H1 (cell line): ENCODE data around the gene BRSK2. TPM values are rescaled to one million over a fixed set of nuclear protein-coding genes. Genes with fewer than 3 reads are reported as not detected.

Experiments
- CTCF ChIA-PET: fragments of 300-600 bp; sonication (Branson Sonifier 250); formaldehyde crosslinking; loops from one replicate; lab custom pipeline; 2021; ENCODE audit not compliant: partially characterized antibody; lab: Charles Lee
- POLR2A ChIA-PET: fragments of 300-600 bp; sonication (Branson Sonifier 250); formaldehyde crosslinking; loops from one replicate; lab custom pipeline; 2021; ENCODE audit warnings: inconsistent platforms; ENCODE audit not compliant: partially characterized antibody; lab: Charles Lee
- DNase-seq, 2 experiments: peaks; one replicate each; pipeline versions ENCODE4 v3.0.0 to v3.0.0-alpha.2; 2010 to 2022; ENCODE audit warnings: low spot score in 2 of 2, low read depth in 1 of 2, mixed read lengths in 1 of 2
- FAIRE-seq: peaks from 2 replicates; lab custom pipeline; 2011; peaks lifted over from hg19 to GRCh38; lab: Jason Lieb, UNC
- H2AFZ ChIP-seq: 2 replicates; pipeline ENCODE4 v1.8.1; 2012; ENCODE audit warnings: low read length, inconsistent platforms
- H2AK5ac ChIP-seq: 2 replicates; pipeline ENCODE4 v1.6.1; 2013; ENCODE audit warnings: low read depth, low read length
- H2BK120ac ChIP-seq: replicated peaks from 2 replicates; pipeline ENCODE3; 2013; ENCODE audit warnings: low read depth, low read length, inconsistent platforms
- H2BK12ac ChIP-seq: 2 replicates; pipeline ENCODE4 v1.6.1; 2013; ENCODE audit warnings: low read depth, low read length
- H2BK15ac ChIP-seq: 2 replicates; pipeline ENCODE4 v1.6.1; 2013; ENCODE audit warnings: low read length
- H2BK20ac ChIP-seq: 2 replicates; pipeline ENCODE4 v1.6.1; 2013; ENCODE audit warnings: low read length
- H2BK5ac ChIP-seq: 2 replicates; pipeline ENCODE4 v1.6.1; 2013; ENCODE audit warnings: low read depth, low read length
- H3K14ac ChIP-seq: 2 replicates; pipeline ENCODE4 v1.6.1; 2013; ENCODE audit warnings: inconsistent platforms; ENCODE audit not compliant: insufficient read length
- H3K18ac ChIP-seq: 2 replicates; pipeline ENCODE4 v1.6.1; 2013; ENCODE audit warnings: low read length; ENCODE audit errors: extremely low read depth
- H3K23ac ChIP-seq: 2 replicates; pipeline ENCODE4 v1.6.1; 2013; ENCODE audit warnings: inconsistent platforms; ENCODE audit not compliant: insufficient read length
- H3K23me2 ChIP-seq: 2 replicates; pipeline ENCODE4 v1.6.1; 2013; ENCODE audit warnings: low read depth, low read length
- H3K27ac ChIP-seq: 2 replicates; pipeline ENCODE4 v1.6.1; 2011; ENCODE audit warnings: low read depth, low read length, inconsistent platforms
- H3K27me3 ChIP-seq, 4 experiments: replicated peaks in 1 of 4; 1 replicate in 1 of 4; 2 replicates in 3 of 4; pipeline versions ENCODE4 v1.6.1 to v1.8.1; 2011 to 2013; ENCODE audit warnings: low read length in 3 of 4, mild to moderate bottlenecking in 3 of 4, inconsistent platforms in 2 of 4, mixed read lengths in 2 of 4, moderate library complexity in 1 of 4; ENCODE audit not compliant: control insufficient read depth in 3 of 4, insufficient read depth in 3 of 4; ENCODE audit errors: extremely low read depth in 1 of 4
- H3K36me3 ChIP-seq, 4 experiments: 2 replicates each; pipeline versions ENCODE4 v1.6.1 to v1.8.1; 2011 to 2013; ENCODE audit warnings: mild to moderate bottlenecking in 4 of 4, low read length in 3 of 4, moderate library complexity in 2 of 4, control low read depth in 1 of 4, inconsistent platforms in 1 of 4; ENCODE audit not compliant: insufficient read depth in 4 of 4, control insufficient read depth in 2 of 4
- H3K4ac ChIP-seq: replicated peaks from 2 replicates; pipeline ENCODE3; 2013; ENCODE audit warnings: low read length, low read depth, mixed read lengths, inconsistent platforms; ENCODE audit not compliant: insufficient read length
- H3K4me1 ChIP-seq, 4 experiments: replicated peaks in 1 of 4; 1 replicate in 1 of 4; 2 replicates in 3 of 4; pipeline versions ENCODE4 v1.6.1 to v1.8.1; 2011 to 2013; ENCODE audit warnings: low read length in 3 of 4, inconsistent platforms in 2 of 4, mixed read lengths in 1 of 4; ENCODE audit not compliant: insufficient read depth in 4 of 4, control insufficient read depth in 3 of 4
- H3K4me2 ChIP-seq, 2 experiments: 2 replicates each; pipeline versions ENCODE4 v1.6.1 to v1.8.1; 2011 to 2013; ENCODE audit warnings: low read depth in 2 of 2, low read length in 2 of 2, control low read depth in 1 of 2, inconsistent platforms in 1 of 2, mild to moderate bottlenecking in 1 of 2; ENCODE audit not compliant: insufficient read depth in 1 of 2
- H3K4me3 ChIP-seq, 4 experiments: fragments of 200-600, 300-600 bp in 1 of 4; sonication (generic), shearing (Covaris generic), sonication (Bioruptor Twin) in 1 of 4; 2 replicates each; pipeline versions ENCODE4 v1.5.1 to v1.8.1; 2011 to 2016; ENCODE audit warnings: low read length in 4 of 4, low read depth in 3 of 4, control low read depth in 2 of 4, inconsistent platforms in 2 of 4, mild to moderate bottlenecking in 2 of 4, mixed read lengths in 1 of 4, moderate library complexity in 1 of 4; ENCODE audit not compliant: insufficient read depth in 2 of 4; ENCODE audit errors: extremely low read depth in 1 of 4
- H3K56ac ChIP-seq: replicated peaks from 2 replicates; pipeline ENCODE3; 2013; ENCODE audit warnings: low read depth, mild to moderate bottlenecking, mixed read lengths, low read length, inconsistent platforms; ENCODE audit not compliant: insufficient read length
- H3K79me1 ChIP-seq: 2 replicates; pipeline ENCODE4 v1.6.1; 2013; ENCODE audit warnings: low read depth, low read length, control low read depth
- H3K79me2 ChIP-seq, 2 experiments: 2 replicates each; pipeline versions ENCODE4 v1.6.1 to v1.8.1; 2012 to 2013; ENCODE audit warnings: low read length in 2 of 2, mild to moderate bottlenecking in 2 of 2, inconsistent platforms in 1 of 2; ENCODE audit not compliant: insufficient read depth in 2 of 2, control insufficient read depth in 1 of 2
- H3K9ac ChIP-seq, 4 experiments: replicated peaks in 1 of 4; 1 replicate in 1 of 4; 2 replicates in 3 of 4; pipeline versions ENCODE4 v1.6.1 to v1.8.1; 2011 to 2013; ENCODE audit warnings: low read depth in 3 of 4, low read length in 3 of 4, control low read depth in 2 of 4, mild to moderate bottlenecking in 2 of 4, moderate library complexity in 2 of 4, inconsistent platforms in 1 of 4; ENCODE audit errors: extremely low read depth in 1 of 4
- H3K9me3 ChIP-seq, 2 experiments: 2 replicates each; pipeline versions ENCODE4 v1.6.1 to v1.8.1; 2012 to 2013; ENCODE audit warnings: mild to moderate bottlenecking in 2 of 2, moderate library complexity in 2 of 2, control low read depth in 1 of 2, inconsistent platforms in 1 of 2, low read depth in 1 of 2, low read length in 1 of 2, mixed read lengths in 1 of 2; ENCODE audit not compliant: insufficient read depth in 2 of 2
- H4K20me1 ChIP-seq, 2 experiments: replicated peaks in 1 of 2; 2 replicates each; pipeline versions ENCODE3 to v1.8.1; 2011 to 2013; ENCODE audit warnings: inconsistent platforms in 2 of 2, low read length in 2 of 2, mild to moderate bottlenecking in 1 of 2; ENCODE audit not compliant: insufficient read depth in 2 of 2, control insufficient read depth in 1 of 2
- H4K5ac ChIP-seq: 2 replicates; pipeline ENCODE4 v1.6.1; 2013; ENCODE audit warnings: low read length, low read depth, mixed read lengths, inconsistent platforms; ENCODE audit not compliant: insufficient read length
- H4K8ac ChIP-seq: 2 replicates; pipeline ENCODE4 v1.8.0; 2013; ENCODE audit warnings: mild to moderate bottlenecking, moderate library complexity, low read length, inconsistent platforms; ENCODE audit not compliant: insufficient read depth; ENCODE audit errors: extremely low read depth
- H4K91ac ChIP-seq: replicated peaks from 2 replicates; pipeline ENCODE3; 2013; ENCODE audit warnings: low read length, mixed read lengths, inconsistent platforms; ENCODE audit not compliant: insufficient read length
- CTCF ChIP-seq, 3 experiments: IDR thresholded peaks; 1 replicate in 2 of 3; 2 replicates in 1 of 3; pipeline versions ENCODE4 v1.5.1 to v1.6.1; 2011; ENCODE audit warnings: low read length in 3 of 3, mild to moderate bottlenecking in 3 of 3, inconsistent platforms in 2 of 3, low read depth in 1 of 3, moderate library complexity in 1 of 3; ENCODE audit not compliant: insufficient read depth in 1 of 3; ENCODE audit errors: control extremely low read depth in 1 of 3
- GABPA ChIP-seq: IDR thresholded peaks from 2 replicates; pipeline ENCODE4 v1.6.1; 2011; ENCODE audit warnings: mild to moderate bottlenecking, low read length, moderate library complexity, borderline replicate concordance; ENCODE audit not compliant: insufficient read depth
- WGBS, 2 experiments: shearing (Covaris generic) in 1 of 2; methylation state at CpG; one replicate each; pipeline versions ENCODE4 v1.1.6 to v1.1.7; 2013 to 2015; ENCODE audit warnings: low lambda C conversion rate in 2 of 2, mixed read lengths in 2 of 2, inconsistent platforms in 1 of 2, low coverage in 1 of 2, missing lambda C conversion rate in 1 of 2; ENCODE audit not compliant: insufficient replicate concordance in 2 of 2, insufficient coverage in 1 of 2, insufficient read length in 1 of 2; ENCODE audit errors: extremely low coverage in 1 of 2, missing lambda C conversion rate in 1 of 2; 5-methylcytosine and 5-hydroxymethylcytosine counted together
- polyA plus RNA-seq, 7 experiments: library from polyadenylated mRNA; depleted of rRNA in 3 of 7; stranded (reverse) in 5 of 7; unstranded in 2 of 7; fragments of >200 nt in 5 of 7; fragments of 200-250 nt in 2 of 7; gene quantifications; 1 replicate in 5 of 7; 2 replicates in 1 of 7; 4 replicates in 1 of 7; pipeline versions ENCODE4 v1.2.1 to v1.2.3, GENCODE V29; 2011 to 2013; ENCODE audit warnings: missing spikeins in 2 of 7, mixed read lengths in 2 of 7
- total RNA-seq: library from RNA; stranded (reverse); fragmentation: NEBNext Ultra II Directional; extraction: Animal tissue kit (Norgen Biotek cat#: 25700); gene quantifications from 2 replicates; pipeline ENCODE4 v1.2.1, GENCODE V29; 2021

The BRSK2 gene
- total and polyA plus RNA-seq, 2 of the 8 experiments (the other 6 are each of a cell fraction or from before 2014, with no cell fraction given) = 17.3 to 27.1 TPM

GRCh38 chr11:1458340-1459218 is 68.8 kb downstream of the BRSK2 start:
- 86% methylated on average over 13 of the region's 18 CpGs; no CpG with 5 or more reads in 1 of the 2 experiments for WGBS, 2 experiments
- Histone ChIP-seq H3K23me2 (no peaks in the 10 kb centered on the region), H3K79me1 (peaks cover 5% of the 10 kb centered on the region; the same call in 1 of the 2 replicates), H3K23ac (no peak overlapping the region), H3K4me3 (no peak overlapping the region), H3K79me2 (no peaks in the 10 kb centered on the region), H3K56ac (no peak overlapping the region), H2BK15ac (no peak overlapping the region), H3K14ac (no peak overlapping the region), H2BK5ac (no peak overlapping the region), H3K4me2 (no peak overlapping the region), H3K4ac (no peak overlapping the region), H3K9ac (no peak overlapping the region), H4K91ac (no peak overlapping the region), H4K5ac (no peak overlapping the region), H3K36me3 (peaks cover 0 to 13% (median 3%) of the 10 kb centered on the region in 4 experiments; a peak in 2 of 8 replicates), H3K27me3 (no peaks in the 10 kb centered on the region), H2AFZ (no peak overlapping the region), H2BK120ac (no peak overlapping the region), H3K27ac (no peak overlapping the region), H4K20me1 (peaks cover 0 to 10% of the 10 kb centered on the region in 2 experiments), H3K4me1 (peaks cover 0 to 6% (median 2%) of the 10 kb centered on the region in 4 experiments; a peak in 2 of 7 replicates), H2BK20ac (no peak overlapping the region), H2AK5ac (no peak overlapping the region), H4K8ac (0 out of 2 replicates have a peak overlapping the region, but pooled peaks have one; percentile 25), H2BK12ac (no peak overlapping the region), H3K18ac (no peak overlapping the region), H3K9me3 (peaks cover 0 to 4% of the 10 kb centered on the region in 2 experiments; a peak in 1 of 4 replicates)
- DNase-seq (peak in 1 of 2 experiments; percentile 19), FAIRE-seq (no peak)
- POLR2A ChIA-PET = no interaction called here
- TF ChIP-seq CTCF (IDR thresholded peaks at IDR 0.05; ENCODE audit: control extremely low read depth in 1 of 3, insufficient read depth in 1 of 3, low read depth in 1 of 3, low read length in 3 of 3) = peak in 1 of 3 experiments; percentile 15; a peak in 1 of 4 replicates
- no peak for TF ChIP-seq GABPA
- CTCF ChIA-PET = interaction anchor here (0.6 to 1.1 kb wide), 5 partner anchors 18 to 192 kb away, joined by 3 read pairs; no protein-coding TSS in a partner anchor
